ENCODE measurements around the gene NRDC.

GRCh38 chr1:51750218-51750617 lies 128.3 kb downstream of the NRDC start:
- no peak for TF ChIP-seq EZH2 (IDR thresholded peaks at IDR 0.05; ENCODE audit: low read depth, unreplicated experiment)
- TF ChIP-seq CTCF (conservative IDR thresholded peaks at IDR 0.05; ENCODE audit: low read depth in 2 of 2): no peak
- no peak for TF ChIP-seq POLR2AphosphoS5 (IDR thresholded peaks at IDR 0.05; ENCODE audit: low read depth)
- no peak for TF ChIP-seq CREB1 (CRISPR knock-in tag; IDR thresholded peaks at IDR 0.05; ENCODE audit: low read depth)
- no peak for TF ChIP-seq REST (IDR thresholded peaks at IDR 0.05; ENCODE audit: unreplicated experiment)
- TF ChIP-seq EZH2phosphoT487 (IDR thresholded peaks at IDR 0.05; ENCODE audit: unreplicated experiment): no peak
- no peak for TF ChIP-seq JUNB (IDR thresholded peaks at IDR 0.05; ENCODE audit: unreplicated experiment)
- no peak for TF ChIP-seq STAT1 (IDR thresholded peaks at IDR 0.05; ENCODE audit: unreplicated experiment)
- TF ChIP-seq ZNF462 (CRISPR knock-in tag; IDR thresholded peaks at IDR 0.05): no peak
- no peak for TF ChIP-seq NANOG (IDR thresholded peaks at IDR 0.05; ENCODE audit: borderline replicate concordance)
- TF ChIP-seq ETS1 (IDR thresholded peaks at IDR 0.05): no peak
- no peak for TF ChIP-seq ZNF114 (CRISPR knock-in tag; IDR thresholded peaks at IDR 0.05)
- TF ChIP-seq ZNF331 (CRISPR knock-in tag; IDR thresholded peaks at IDR 0.05; ENCODE audit: low read depth): no peak

Data from GM23338 (cell line).